Measurements from ENCODE around the gene RPL37.
"Not testable (repeated sequence)": the region's sequence is repeated elsewhere in the genome, so short reads cannot be mapped to it uniquely, and the experiment has no call there.

The RPL37 gene

DNA sequence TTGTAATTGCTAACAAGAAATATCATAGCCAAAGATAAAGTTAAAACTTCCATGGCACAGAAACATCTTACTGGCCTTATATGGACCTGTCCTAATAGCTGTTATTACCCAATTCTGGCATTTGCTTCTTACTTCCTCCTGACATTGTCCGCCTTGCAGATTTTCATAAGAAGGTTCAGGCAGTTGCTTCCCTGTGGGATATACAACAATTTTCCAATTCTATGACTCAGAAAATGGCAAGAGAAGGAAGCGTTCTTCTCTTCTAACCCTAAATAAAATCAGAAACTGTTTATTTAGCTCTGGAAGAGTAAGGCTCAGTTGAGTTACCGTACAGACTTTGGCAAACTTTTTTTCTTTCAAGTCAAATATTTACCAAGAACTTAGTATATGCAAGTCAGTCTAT lies 38.5 kb downstream of the RPL37 start:
- peak; percentile 65 for DNase-seq (ENCODE audit: low read depth)

DNA sequence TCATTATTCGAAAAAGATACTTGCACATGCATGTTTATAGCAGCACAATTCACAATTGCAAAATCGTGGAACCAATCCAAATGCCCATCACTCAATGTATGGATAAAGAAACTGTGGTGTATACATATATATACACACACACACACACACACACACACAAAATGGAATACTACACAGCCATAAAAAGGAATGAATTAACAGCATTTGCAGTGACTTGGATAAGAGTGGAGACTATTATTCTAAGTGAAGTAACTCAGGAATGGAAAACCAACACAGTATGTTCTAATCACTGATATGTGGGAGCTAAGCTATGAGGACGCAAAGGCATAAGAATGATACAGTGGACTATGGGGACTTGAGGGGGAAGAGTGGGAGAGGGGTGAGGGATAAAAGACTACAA lies 40.1 kb downstream of the RPL37 start:
- not testable (repeated sequence) for DNase-seq (ENCODE audit: low read depth)

DNA sequence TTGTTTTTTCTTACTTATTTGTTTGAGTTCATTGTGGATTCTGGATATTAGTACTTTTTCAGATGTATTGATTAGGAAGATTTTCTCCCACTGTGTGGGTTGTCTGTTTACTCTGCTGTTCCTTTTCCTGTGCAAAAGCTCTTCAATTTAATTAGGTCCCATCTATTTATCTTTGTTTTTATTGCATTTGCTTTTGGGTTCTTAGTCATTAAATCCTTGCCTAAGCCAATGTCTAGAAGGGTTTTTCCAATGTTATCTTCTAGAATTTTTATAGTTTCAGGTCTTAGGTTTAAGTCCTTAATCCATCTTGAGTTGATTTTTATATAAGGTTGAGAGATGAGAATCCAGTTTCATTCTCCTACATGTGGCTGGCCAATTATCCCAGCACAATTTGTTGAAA lies 40.7 kb downstream of the RPL37 start:
- not testable (repeated sequence) for DNase-seq (ENCODE audit: low read depth)

DNA sequence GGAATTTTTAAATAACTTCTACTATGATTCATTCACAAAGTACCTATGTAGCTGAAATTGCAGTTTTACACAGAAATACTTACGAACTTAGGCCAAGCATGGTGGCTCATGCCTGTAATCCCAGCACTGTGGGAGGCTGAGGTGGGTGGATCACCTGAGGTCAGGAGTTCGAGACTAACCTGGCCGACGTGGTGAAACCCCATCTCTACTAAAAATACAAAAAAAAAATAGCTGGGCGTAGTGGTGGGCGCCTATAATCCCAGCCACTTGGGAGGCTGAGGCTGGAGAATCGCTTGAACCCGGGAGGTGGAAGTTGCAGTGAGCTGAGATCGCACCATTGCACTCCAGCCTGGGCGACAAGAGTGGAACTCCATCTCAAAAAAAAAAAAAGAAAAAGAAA lies 42.3 kb downstream of the RPL37 start:
- not testable (repeated sequence) for DNase-seq (ENCODE audit: low read depth)

DNA sequence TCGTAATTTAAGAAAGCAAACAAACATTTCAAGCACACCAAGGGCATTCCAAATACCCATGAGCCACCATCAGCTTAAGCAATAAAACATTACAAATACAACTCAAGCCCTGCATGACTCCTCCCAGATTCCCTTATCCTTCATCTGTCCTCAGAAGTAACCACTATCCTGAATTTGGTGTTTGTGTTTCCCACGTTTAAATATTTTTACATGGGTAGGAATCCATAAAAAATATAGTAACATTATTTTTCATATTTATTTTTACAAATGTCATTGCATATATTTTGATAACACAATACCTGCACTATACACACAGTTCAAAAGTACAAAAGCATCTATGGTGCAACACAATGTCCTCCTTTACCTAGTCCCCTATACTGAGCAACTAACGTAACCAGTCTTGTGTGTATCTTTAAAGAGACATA lies 43.3 kb downstream of the RPL37 start:
- DNase-seq (ENCODE audit: low read depth): peak; percentile 43

DNA sequence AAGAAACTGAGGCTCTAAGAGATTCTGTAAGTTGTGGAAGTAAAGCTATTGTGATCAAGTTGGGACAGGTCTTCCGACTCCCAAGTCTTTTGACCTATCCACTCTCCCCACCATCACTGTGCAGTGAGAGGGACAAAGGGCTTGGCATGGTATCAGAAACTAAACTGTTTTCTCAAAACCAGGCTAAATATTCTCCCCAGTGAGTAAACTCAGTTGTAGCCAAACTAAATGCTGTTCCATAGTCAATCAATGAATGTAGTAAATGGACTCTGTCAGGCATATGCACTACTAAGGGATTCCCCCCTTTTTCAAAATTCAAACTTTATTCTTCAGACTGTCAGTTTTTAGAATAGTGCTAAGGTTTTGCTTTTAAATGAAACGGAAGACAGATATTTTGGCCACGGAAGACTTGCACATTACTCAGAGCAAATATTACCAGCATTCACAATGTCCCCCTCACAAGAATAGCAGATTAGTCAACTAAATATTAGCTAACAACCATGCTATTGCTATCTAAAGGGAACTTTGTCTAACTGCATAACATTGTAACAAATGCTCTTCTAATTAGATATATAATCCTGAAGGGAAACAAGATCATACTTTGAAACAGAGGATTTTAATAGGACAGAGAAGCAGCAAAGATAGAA lies 44.0 kb downstream of the RPL37 start:
- peak; percentile 55 for DNase-seq (ENCODE audit: low read depth)

DNA sequence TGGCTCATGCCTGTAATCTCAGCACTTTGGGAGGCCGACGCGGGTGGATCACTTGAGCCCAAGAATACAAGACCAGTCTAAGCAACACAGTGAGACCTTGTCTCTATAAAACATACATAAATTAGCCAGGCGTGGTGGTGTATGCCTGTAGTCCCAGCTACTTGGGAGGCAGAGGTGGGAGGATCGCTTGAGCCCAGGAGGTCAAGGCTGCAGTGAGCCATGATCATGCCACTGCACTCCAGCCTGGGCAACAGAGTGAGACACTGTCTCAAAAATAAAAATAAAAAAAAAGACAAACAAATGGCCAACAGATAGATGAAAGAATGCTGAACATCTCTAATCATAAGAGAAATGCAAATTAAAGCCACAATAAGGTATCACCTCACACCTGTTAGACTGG lies 46.1 kb downstream of the RPL37 start:
- not testable (repeated sequence) for DNase-seq (ENCODE audit: low read depth)

DNA sequence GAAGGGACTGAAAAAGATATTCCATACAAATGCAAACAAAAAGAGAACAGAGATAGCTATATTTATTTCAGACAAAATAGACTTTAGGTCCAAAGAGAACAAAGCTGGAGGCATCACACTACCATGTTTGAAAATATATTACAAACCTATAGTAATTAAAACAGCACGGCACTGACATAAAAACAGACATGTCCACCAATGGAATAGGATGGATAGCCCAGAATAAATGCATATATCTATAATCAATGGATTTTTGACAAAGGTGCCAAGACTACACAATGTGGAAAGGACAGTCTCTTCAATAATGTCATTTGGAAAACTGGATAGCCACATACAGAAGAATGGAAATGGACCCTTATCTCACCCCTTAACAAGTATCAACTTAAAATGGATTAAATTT lies 47.0 kb downstream of the RPL37 start:
- no peak for DNase-seq (ENCODE audit: low read depth)

DNA sequence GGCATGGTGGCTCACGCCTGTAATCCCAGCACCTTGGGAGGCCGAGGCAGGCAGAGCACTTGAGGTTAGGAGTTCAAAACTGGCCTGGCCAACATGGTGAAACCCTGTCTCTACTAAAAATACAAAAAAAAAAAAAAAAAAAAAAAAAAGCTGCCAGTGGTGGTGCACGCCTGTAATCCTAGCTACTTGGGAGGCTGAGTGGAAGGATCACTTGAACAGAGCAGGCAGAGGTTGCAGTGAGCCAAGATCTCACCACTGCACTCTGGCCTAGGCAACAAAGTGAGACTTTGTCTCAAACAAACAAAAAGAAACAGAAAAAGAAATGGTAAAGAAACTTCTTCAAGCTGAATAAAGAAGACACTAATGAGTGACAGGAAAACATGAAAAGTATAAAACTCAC lies 48.4 kb downstream of the RPL37 start:
- DNase-seq (ENCODE audit: low read depth): not testable (repeated sequence)

DNA sequence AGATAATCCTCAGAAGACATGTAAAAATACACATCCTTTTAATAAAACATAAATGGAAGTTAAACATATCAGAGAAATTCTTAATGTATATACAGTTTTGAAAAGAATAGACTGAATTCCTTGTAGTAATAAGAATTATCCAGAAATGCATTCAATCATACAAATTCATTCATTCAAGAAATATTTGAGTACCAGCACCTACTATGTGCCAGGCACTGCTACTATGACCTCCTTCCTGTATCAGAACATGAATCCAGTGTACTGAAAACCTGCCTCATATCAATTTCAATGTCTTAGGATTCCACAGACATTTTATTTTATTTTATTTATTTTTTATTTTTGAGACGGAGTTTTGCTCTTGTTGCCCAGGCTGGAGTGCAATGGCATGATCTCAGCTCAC lies 50.1 kb downstream of the RPL37 start:
- DNase-seq (ENCODE audit: low read depth): no peak

DNA sequence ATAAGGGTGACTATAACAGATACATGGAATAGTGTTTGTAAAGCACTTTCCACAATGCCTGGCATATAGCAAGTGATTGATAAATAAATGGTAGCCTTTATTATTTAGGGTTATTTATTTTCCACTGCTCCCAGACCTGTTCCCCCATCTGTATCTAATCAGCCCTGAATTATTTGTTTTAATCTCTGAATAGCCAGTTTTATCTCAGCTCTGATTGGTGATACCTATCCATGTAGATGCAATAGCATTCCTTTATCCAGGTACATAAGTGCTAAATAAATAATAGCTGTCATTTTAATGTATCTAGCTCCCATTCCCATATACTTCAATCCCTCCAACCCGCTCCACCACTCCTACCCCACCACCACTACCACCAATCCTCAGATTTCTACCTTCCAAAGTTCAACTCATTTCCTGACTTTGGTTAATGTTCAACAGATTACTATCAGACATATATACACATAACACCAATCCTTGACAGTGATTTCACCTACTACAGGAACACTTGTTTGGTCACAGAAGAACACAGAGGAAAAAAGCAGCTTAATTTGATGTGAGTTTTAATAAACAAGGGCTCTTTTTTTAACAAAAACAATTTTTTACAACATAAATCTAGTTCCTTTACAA lies 50.9 kb downstream of the RPL37 start:
- no peak for DNase-seq (ENCODE audit: low read depth)

DNA sequence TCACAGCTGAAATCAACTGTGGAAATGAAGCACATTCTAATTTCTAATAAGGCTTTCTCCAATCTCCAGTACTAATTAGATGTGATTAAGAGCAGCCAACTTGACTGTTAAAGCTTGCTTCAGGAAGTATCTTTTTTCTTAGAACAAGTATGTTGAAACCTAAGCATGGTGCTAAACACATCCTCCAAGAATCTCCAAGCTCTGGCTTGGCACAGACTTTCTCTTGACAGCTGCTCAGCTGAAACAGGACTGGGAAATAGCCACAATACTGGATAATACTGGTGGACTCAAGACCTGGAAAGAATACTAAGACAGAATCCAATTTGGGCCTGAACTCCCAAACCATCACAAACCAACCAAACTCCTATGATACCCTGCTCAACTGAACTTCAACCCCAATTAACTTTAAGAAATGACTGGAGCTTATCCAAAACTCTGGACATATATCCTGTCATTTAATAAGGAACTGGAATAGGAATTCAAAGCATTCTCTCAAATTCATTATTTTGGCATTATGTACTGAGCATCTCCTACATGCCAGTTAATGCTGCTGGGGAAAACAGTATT lies 53.1 kb downstream of the RPL37 start:
- DNase-seq (ENCODE audit: low read depth): peak; percentile 82

DNA sequence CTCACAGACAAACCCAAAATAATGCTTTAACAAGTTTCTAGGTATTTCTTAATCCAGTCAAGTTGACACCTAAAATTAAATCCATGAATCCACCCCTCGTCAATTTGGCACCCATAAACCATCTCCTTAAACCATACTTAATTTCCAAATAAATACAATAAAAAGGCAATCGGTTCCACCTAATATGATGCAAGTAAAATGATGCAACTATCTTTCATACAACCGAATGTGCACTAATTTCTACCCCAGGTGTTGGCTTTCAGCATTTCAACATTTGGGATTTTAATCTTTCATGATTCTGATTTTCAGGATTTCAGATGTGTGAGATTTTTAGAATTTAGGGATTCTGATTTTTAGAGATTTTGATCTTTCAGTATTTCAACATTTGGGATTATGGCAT lies 54.2 kb downstream of the RPL37 start:
- no peak for DNase-seq (ENCODE audit: low read depth)

DNA sequence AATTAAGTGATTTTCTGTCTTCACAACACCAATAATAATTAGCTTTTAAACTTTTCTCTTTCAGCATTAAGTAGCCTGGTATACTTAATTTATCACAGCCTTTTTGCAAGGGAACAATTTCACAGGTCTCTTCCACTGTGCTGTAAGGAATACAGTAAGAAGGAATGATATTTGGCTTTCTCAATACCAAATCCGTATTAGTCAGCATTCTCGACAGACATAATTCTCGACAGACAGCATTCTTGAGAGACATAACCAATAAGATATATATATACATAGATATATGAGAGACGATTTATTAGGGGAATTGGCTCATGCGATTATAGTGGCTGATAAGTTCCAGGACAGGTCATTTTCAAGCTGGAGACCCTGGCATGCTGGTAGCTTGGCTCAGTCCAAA lies 54.8 kb downstream of the RPL37 start:
- no peak for DNase-seq (ENCODE audit: low read depth)

DNA sequence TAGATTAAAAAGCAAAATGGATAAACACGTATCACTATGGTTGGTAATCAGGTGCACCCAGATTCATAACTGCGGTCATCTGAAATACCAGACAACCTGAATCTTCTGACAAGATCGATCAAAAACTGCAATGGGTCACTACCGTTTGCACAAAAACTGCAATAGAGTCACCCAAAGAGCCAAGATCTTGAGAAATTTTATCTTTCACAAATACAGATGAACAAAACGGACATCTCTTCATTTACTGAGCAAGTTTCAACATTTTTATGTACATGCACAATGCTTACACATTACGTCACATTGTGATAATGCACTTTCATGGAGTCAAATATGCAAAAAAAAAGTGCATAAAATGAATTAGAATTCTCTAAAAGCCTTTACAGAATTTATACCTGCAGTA lies 55.5 kb downstream of the RPL37 start:
- no peak for DNase-seq (ENCODE audit: low read depth)

DNA sequence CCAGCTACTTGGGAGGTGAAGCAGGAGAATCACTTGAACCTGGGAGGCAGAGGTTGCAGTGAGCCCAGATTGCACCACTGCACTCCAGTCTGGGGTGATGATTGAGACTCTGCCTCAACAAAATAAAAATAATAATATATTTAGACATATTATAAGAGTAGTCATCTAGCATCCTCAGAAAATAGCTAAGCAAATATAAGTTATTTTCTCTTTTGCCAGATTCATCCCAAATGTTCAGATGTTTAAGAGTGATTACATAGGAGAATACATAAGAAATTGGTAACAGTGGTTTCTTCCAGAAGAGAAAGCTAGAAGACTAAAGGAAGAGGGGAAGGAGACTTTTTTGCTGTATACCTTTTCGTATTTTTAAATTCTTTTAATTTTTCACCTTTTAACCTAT lies 56.9 kb downstream of the RPL37 start:
- no peak for DNase-seq (ENCODE audit: low read depth)

DNA sequence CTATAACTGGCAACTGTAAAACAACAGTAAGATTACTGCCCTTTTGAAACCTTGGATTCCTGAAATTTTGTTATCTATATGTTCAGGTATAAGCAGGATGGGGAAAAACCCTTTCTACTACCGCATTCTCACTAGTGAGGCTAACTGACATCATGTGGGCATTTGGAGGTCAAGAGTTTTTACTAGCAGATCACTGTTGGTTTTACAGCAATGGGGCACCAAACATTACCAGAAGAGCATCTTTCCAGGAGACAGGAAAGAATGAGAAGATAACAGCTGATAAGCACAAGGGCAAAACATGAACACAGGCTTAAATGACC lies 58.4 kb downstream of the RPL37 start:
- DNase-seq (ENCODE audit: low read depth): no peak

DNA sequence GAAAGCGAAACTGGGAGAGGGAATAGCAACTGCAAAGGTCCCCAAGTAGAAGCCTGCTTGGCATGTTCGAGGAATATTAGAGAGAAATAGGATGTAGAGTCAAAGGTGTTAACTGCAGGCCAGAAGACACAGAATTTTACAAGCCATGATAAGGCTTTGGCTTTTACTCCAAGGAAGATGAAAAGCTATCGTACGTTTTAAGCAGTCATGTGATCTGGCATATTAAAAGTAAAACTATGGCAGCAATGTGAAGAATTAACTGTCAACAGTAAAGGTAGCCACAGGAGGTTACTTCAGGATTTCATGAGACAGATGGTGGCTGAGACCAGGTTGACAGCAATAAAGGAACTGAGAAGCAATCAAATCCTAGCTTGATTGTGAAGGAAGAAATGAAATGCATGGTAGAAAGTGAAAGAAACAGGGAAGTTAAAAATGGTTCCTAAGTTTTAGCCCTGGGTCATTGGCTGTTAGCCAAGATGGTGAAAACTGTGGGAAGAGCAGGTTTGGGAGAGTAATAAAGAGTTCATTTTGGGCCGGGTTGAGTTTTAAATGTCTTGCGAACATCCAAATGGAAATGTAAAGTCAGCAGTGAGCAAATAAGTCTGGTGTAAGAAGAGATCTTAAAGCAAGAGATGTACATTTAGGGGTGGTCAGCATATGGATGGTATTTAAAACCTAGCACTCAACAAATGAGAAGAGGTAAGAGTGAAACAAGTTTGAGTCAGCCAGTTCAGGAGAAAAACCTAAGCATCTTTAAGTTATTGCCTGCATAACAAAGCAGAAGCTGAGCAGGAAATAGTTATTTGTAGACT lies 59.0 kb downstream of the RPL37 start:
- peak; percentile 19 for DNase-seq (ENCODE audit: low read depth)

Data from iris pigment epithelial cell (primary cell).